ENCODE results near the gene TMEM119.
A peak's percentile ranks its signal among the peaks of the same experiment; 100 is the strongest.

TMEM119 gene

DNA sequence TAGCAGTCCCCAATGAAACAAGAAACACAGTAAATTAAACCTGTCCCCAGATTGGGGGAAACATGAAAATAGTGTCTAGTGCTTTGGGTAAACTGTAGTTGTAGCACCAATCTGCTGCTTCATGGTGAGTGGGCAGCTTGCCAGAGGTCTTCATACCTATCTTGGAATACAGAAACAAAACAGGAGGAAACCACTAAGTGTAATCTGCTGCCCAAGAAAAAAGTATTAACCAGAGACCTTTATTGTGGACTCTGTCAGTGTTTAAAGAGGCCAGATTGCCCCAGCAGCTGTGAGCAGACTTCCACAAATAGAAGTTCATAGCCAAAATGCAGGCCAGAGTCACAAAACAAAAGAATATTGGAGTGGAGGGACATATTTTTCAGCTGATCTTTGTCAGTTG, 33.2 kb downstream of the TMEM119 start:
- TF ChIP-seq CTCF (conservative IDR thresholded peaks at IDR 0.05; ENCODE audit: control insufficient read depth, insufficient read depth, low read depth, low read length) = no peak
- DNase-seq (ENCODE audit: low read depth) = no peak
- H3K4me3 ChIP-seq (ENCODE audit: control insufficient read depth, low read depth, low read length) = no peak overlapping the region

- peak overlapping the region; percentile 92 for H3K4me3 ChIP-seq (ENCODE audit: control insufficient read depth, low read depth, low read length)
- TF ChIP-seq CTCF (conservative IDR thresholded peaks at IDR 0.05; ENCODE audit: control insufficient read depth, insufficient read depth, low read depth, low read length) = no peak
- DNase-seq (ENCODE audit: low read depth) = no peak
These were observed 34.1 kb downstream of the TMEM119 start for GRCh38 chr12:108563804-108564151.

GRCh38 chr12:108563136-108563803, 34.6 kb downstream of the TMEM119 start:
- peak; percentile 96 for TF ChIP-seq CTCF (conservative IDR thresholded peaks at IDR 0.05; ENCODE audit: control insufficient read depth, insufficient read depth, low read depth, low read length)
- H3K4me3 ChIP-seq (ENCODE audit: control insufficient read depth, low read depth, low read length) = peak overlapping the region; percentile 92
- DNase-seq (ENCODE audit: low read depth) = peak; percentile 90

DNA sequence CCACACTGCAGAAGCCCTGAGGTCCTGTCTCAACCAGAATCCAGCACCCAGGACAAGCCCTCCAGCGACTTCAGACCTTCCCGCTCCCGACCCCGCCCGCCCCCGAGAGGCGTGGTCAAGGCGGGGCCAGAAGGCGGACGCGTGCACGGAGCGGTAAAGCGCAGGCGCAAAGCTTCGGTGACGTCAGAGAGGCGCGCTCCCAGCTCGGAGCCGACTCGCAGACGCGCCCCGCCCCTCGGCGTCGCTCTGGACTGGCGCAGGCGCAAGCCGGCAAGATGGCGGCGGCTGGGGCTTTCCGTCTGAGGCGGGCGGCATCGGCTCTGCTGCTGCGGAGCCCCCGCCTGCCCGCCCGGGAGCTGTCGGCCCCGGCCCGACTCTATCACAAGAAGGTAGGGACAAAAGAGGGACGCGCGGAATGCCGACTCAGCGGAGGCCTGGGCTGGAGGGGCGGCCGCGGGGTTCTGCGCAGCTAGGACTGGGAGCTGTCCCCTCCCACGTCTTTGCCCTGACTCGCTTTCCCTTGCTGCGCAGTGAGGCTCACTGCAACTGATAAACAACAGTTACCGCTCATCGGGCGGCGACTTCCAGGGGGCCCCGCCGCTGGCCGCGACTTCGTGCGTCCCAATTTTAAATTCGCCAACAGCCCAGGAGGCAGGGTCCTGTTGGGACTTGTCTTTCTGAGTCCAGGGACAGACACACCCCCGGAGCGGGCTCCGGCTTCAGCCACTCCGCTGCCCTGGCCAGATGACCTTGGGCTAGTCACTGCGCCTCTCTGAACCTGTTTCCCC, 35.3 kb downstream of the TMEM119 start, which contains the start of gene ISCU:
TSS of gene ISCU (plus strand) at position 249 of the 788 bp plus-strand sequence. CDS start at position 276, 27 bp downstream.
- no peak for TF ChIP-seq CTCF (conservative IDR thresholded peaks at IDR 0.05; ENCODE audit: control insufficient read depth, insufficient read depth, low read depth, low read length)
- peak; percentile 96 for DNase-seq (ENCODE audit: low read depth)

DNA sequence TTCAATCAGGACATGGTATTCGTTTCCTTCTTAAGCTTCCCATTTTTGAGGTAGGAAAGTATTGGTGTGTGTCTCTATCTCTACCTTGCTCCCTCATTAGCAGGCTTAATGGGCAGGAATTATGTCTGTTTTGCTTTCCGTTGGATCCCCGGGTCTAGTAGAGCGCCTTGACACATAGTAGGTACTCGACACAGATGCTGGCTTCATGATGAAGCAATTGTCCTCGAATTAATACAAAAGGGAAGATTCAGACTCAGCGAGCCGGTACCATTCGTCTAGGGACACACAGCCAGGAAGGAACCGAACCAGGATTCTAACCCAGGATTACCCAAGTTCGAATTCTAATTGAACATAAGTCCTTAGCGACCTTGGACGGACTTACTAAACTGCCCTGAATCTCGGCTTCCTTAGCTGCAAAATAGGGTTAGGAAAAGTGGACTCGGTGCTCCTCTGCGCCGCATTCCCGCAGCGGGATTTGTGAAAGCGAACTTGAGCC, 36.0 kb downstream of the TMEM119 start:
- no peak for DNase-seq (ENCODE audit: low read depth)
- peak overlapping the region; percentile 85 for H3K4me3 ChIP-seq (ENCODE audit: control insufficient read depth, low read depth, low read length)
- TF ChIP-seq CTCF (conservative IDR thresholded peaks at IDR 0.05; ENCODE audit: control insufficient read depth, insufficient read depth, low read depth, low read length) = no peak

More for the DNA sequence above, 35.3 kb downstream of the TMEM119 start, which contains the start of gene ISCU:
- peak within 1 kb of the TSS; percentile 92 for H3K4me3 ChIP-seq (ENCODE audit: control insufficient read depth, low read depth, low read length)

- DNase-seq (ENCODE audit: low read depth) = peak; percentile 89
- H3K4me3 ChIP-seq (ENCODE audit: control insufficient read depth, low read depth, low read length) = peak within 1 kb of the TSS; percentile 85
- TF ChIP-seq CTCF (conservative IDR thresholded peaks at IDR 0.05; ENCODE audit: control insufficient read depth, insufficient read depth, low read depth, low read length) = no peak
These were observed 36.8 kb downstream of the TMEM119 start, which contains the start of gene SART3 for GRCh38 chr12:108560752-108561719. Gene SART3, minus strand, starts transcription at chr12:108561173. Its CDS starts 19 bp downstream, at chr12:108561154.

All from fibroblast of mammary gland (primary cell).